GM12878 (cell line): ENCODE measurements around the gene PRDM12.

Experiments
- CTCF ChIP-seq, 3 experiments: IDR thresholded peaks in 2 of 3; conservative IDR thresholded peaks in 1 of 3; 2 replicates each; pipeline ENCODE4 v1.5.1; 2011; ENCODE audit warnings: low read depth in 3 of 3, low read length in 3 of 3, mild to moderate bottlenecking in 3 of 3, control low read depth in 2 of 3, moderate library complexity in 2 of 3, inconsistent platforms in 1 of 3, mixed read lengths in 1 of 3; ENCODE audit not compliant: control insufficient read depth in 2 of 3, insufficient read depth in 1 of 3; ENCODE audit errors: extremely low read depth in 1 of 3
- HDAC2 ChIP-seq: fragments of 200-600 bp; sonication (generic); IDR thresholded peaks from 2 replicates; pipeline ENCODE4 v1.6.1; 2017
- SREBF2 ChIP-seq: IDR thresholded peaks from 2 replicates; pipeline ENCODE4 v1.6.1; 2012; ENCODE audit warnings: mild to moderate bottlenecking, low read length

- TF ChIP-seq HDAC2: no peak
- no peak for TF ChIP-seq SREBF2
- TF ChIP-seq CTCF (IDR thresholded peaks at IDR 0.05 in 2 of 3, conservative IDR thresholded peaks at IDR 0.05 in 1 of 3; ENCODE audit: control insufficient read depth in 2 of 3, extremely low read depth in 1 of 3, insufficient read depth in 1 of 3, low read depth in 3 of 3, low read length in 3 of 3): no peak
Observed at GRCh38 chr9:130663977-130664250, 480 bp upstream of the PRDM12 start.
